GM21526 (cell line): Measurements from ENCODE around the gene KCNS3.
A peak's percentile ranks its signal among the peaks of the same experiment; 100 is the strongest.

ENCODE experiments used
- ATAC-seq: cut with Tn5 transposase; IDR thresholded peaks from one replicate; pipeline ENCODE4 v1.9.1; 2021; ENCODE audit warnings: moderate library complexity; ENCODE audit not compliant: unreplicated experiment, low FRiP score

The KCNS3 gene

GRCh38 chr2:17878281-17879136 lies at the start of gene KCNS3:
KCNS3 (plus strand) TSS chr2:17878667; CDS start chr2:17931009, 52,342 bp downstream.
- ATAC-seq, result peak; percentile 90

GRCh38 chr2:17830053-17831034 lies 48.1 kb upstream of the KCNS3 start:
- ATAC-seq, result peak; percentile 90

GRCh38 chr2:17835516-17835915 lies 43.0 kb upstream of the KCNS3 start:
- ATAC-seq, result no peak

GRCh38 chr2:17839959-17840358 lies 38.5 kb upstream of the KCNS3 start:
- ATAC-seq, result no peak

GRCh38 chr2:17843457-17843856 lies 35.0 kb upstream of the KCNS3 start:
- no peak for ATAC-seq

- ATAC-seq, result no peak
Measured at GRCh38 chr2:17845806-17846205, 32.7 kb upstream of the KCNS3 start.

GRCh38 chr2:17846676-17847075 lies 31.8 kb upstream of the KCNS3 start:
- ATAC-seq, result no peak

GRCh38 chr2:17847236-17847635 lies 31.2 kb upstream of the KCNS3 start:
- ATAC-seq, result no peak

- no peak for ATAC-seq
Measured at GRCh38 chr2:17849275-17849674, 29.2 kb upstream of the KCNS3 start.

GRCh38 chr2:17850151-17850550 lies 28.3 kb upstream of the KCNS3 start:
- ATAC-seq, result no peak

- peak; percentile 79 for ATAC-seq
Measured at GRCh38 chr2:17851731-17852585, 26.5 kb upstream of the KCNS3 start.

GRCh38 chr2:17853799-17854198 lies 24.7 kb upstream of the KCNS3 start:
- no peak for ATAC-seq

GRCh38 chr2:17857021-17857420 lies 21.4 kb upstream of the KCNS3 start:
- no peak for ATAC-seq

GRCh38 chr2:17858064-17858463 lies 20.4 kb upstream of the KCNS3 start:
- ATAC-seq, result no peak

GRCh38 chr2:17863539-17863938 lies 14.9 kb upstream of the KCNS3 start:
- no peak for ATAC-seq

GRCh38 chr2:17864676-17865075 lies 13.8 kb upstream of the KCNS3 start:
- ATAC-seq, result no peak

- ATAC-seq, result no peak
Measured at GRCh38 chr2:17867133-17867532, 11.3 kb upstream of the KCNS3 start.

- no peak for ATAC-seq
Measured at GRCh38 chr2:17869128-17869527, 9.3 kb upstream of the KCNS3 start.

GRCh38 chr2:17871639-17872038 lies 6.8 kb upstream of the KCNS3 start:
- ATAC-seq, result no peak

- ATAC-seq, result no peak
Measured at GRCh38 chr2:17873021-17873420, 5.4 kb upstream of the KCNS3 start.
